Effector memory CD4-positive, alpha-beta T cell (primary cell): ENCODE measurements around the gene LBP.
"Not testable (repeated sequence)": the region's sequence is repeated elsewhere in the genome, so short reads cannot be mapped to it uniquely, and the experiment has no call there.

Source experiments
- DNase-seq, 3 donors: peaks; one replicate each; pipeline ENCODE4 v3.0.0-alpha.2; 2020
- H3K27ac ChIP-seq: 2 replicates; pipeline ENCODE4 v1.7.0; 2013; ENCODE audit warnings: mild to moderate bottlenecking, low read length, moderate library complexity; ENCODE audit not compliant: insufficient read depth, poor library complexity, severe bottlenecking
- H3K27me3 ChIP-seq: replicated peaks from 2 replicates; pipeline ENCODE4 v1.7.0; 2013; ENCODE audit warnings: mild to moderate bottlenecking, low read length; ENCODE audit not compliant: insufficient read depth, control insufficient read depth, poor library complexity, severe bottlenecking
- H3K36me3 ChIP-seq: 2 replicates; pipeline ENCODE4 v1.7.0; 2013; ENCODE audit warnings: mild to moderate bottlenecking, low read length, moderate library complexity; ENCODE audit not compliant: control insufficient read depth, insufficient read depth
- H3K4me1 ChIP-seq: 2 replicates; pipeline ENCODE4 v1.7.0; 2013; ENCODE audit warnings: low read length, mild to moderate bottlenecking; ENCODE audit not compliant: control insufficient read depth, insufficient read depth, poor library complexity, severe bottlenecking
- H3K4me3 ChIP-seq: 2 replicates; pipeline ENCODE4 v1.7.0; 2013; ENCODE audit warnings: low read length, low read depth, mild to moderate bottlenecking; ENCODE audit not compliant: insufficient read depth, poor library complexity, severe bottlenecking
- H3K9me3 ChIP-seq: 2 replicates; pipeline ENCODE4 v1.7.0; 2013; ENCODE audit warnings: mild to moderate bottlenecking, low read length, moderate library complexity; ENCODE audit not compliant: control insufficient read depth

The LBP gene

GRCh38 chr20:38306379-38306778 lies 39.9 kb upstream of the LBP start:
- no peak overlapping the region for H3K4me3 ChIP-seq
- no peak overlapping the region for H3K27ac ChIP-seq
- H3K9me3 ChIP-seq = no peaks in the 10 kb centered on the region
- H3K36me3 ChIP-seq = no peaks in the 10 kb centered on the region
- no peak for DNase-seq
- H3K4me1 ChIP-seq = peaks cover 5% of the 10 kb centered on the region
- peaks cover 5% of the 10 kb centered on the region for H3K27me3 ChIP-seq

GRCh38 chr20:38307371-38308046 lies 38.8 kb upstream of the LBP start:
- H3K4me1 ChIP-seq = peaks cover 5% of the 10 kb centered on the region
- H3K27me3 ChIP-seq = peaks cover 5% of the 10 kb centered on the region
- no peaks in the 10 kb centered on the region for H3K36me3 ChIP-seq
- no peak overlapping the region for H3K27ac ChIP-seq
- H3K4me3 ChIP-seq = no peak overlapping the region
- no peaks in the 10 kb centered on the region for H3K9me3 ChIP-seq
- DNase-seq = no peak

GRCh38 chr20:38308047-38308438 lies 38.2 kb upstream of the LBP start:
- Histone ChIP-seq H3K36me3 (no peaks in the 10 kb centered on the region), H3K27me3 (peaks cover under 1% of the 10 kb centered on the region), H3K27ac (no peak overlapping the region), H3K4me3 (no peak overlapping the region), H3K9me3 (no peaks in the 10 kb centered on the region), H3K4me1 (peaks cover 5% of the 10 kb centered on the region)
- no peak for DNase-seq

GRCh38 chr20:38308447-38308846 lies 37.8 kb upstream of the LBP start:
- no peak overlapping the region for H3K27ac ChIP-seq
- no peaks in the 10 kb centered on the region for H3K36me3 ChIP-seq
- no peaks in the 10 kb centered on the region for H3K27me3 ChIP-seq
- peaks cover 5% of the 10 kb centered on the region for H3K4me1 ChIP-seq
- no peak for DNase-seq
- no peaks in the 10 kb centered on the region for H3K9me3 ChIP-seq
- H3K4me3 ChIP-seq = no peak overlapping the region

GRCh38 chr20:38311091-38311490 lies 35.2 kb upstream of the LBP start:
- H3K4me1 ChIP-seq = no peaks in the 10 kb centered on the region
- no peak overlapping the region for H3K4me3 ChIP-seq
- DNase-seq = no peak
- no peaks in the 10 kb centered on the region for H3K36me3 ChIP-seq
- no peak overlapping the region for H3K27ac ChIP-seq
- H3K27me3 ChIP-seq = no peaks in the 10 kb centered on the region
- no peaks in the 10 kb centered on the region for H3K9me3 ChIP-seq

- H3K4me3 ChIP-seq = no peak overlapping the region
- no peak for DNase-seq
- H3K27me3 ChIP-seq = no peaks in the 10 kb centered on the region
- no peaks in the 10 kb centered on the region for H3K9me3 ChIP-seq
- H3K27ac ChIP-seq = no peak overlapping the region
- no peaks in the 10 kb centered on the region for H3K36me3 ChIP-seq
- no peaks in the 10 kb centered on the region for H3K4me1 ChIP-seq
These were observed 34.8 kb upstream of the LBP start for GRCh38 chr20:38311491-38311890.

- Histone ChIP-seq H3K27me3 (no peaks in the 10 kb centered on the region), H3K4me3 (no peak overlapping the region), H3K27ac (no peak overlapping the region), H3K4me1 (no peaks in the 10 kb centered on the region), H3K36me3 (no peaks in the 10 kb centered on the region), H3K9me3 (no peaks in the 10 kb centered on the region)
- DNase-seq = no peak
These were observed 32.6 kb upstream of the LBP start for GRCh38 chr20:38313676-38314075.

GRCh38 chr20:38314350-38314749 lies 31.9 kb upstream of the LBP start:
- H3K27ac ChIP-seq, H3K4me1 ChIP-seq, DNase-seq, H3K36me3 ChIP-seq, H3K27me3 ChIP-seq, H3K4me3 ChIP-seq, H3K9me3 ChIP-seq: not testable (repeated sequence)

- no peaks in the 10 kb centered on the region for H3K4me1 ChIP-seq
- H3K36me3 ChIP-seq = no peaks in the 10 kb centered on the region
- H3K27me3 ChIP-seq = no peaks in the 10 kb centered on the region
- no peak overlapping the region for H3K27ac ChIP-seq
- no peaks in the 10 kb centered on the region for H3K9me3 ChIP-seq
- DNase-seq = no peak
- no peak overlapping the region for H3K4me3 ChIP-seq
These were observed 30.9 kb upstream of the LBP start for GRCh38 chr20:38315290-38315966.

- H3K9me3 ChIP-seq = no peaks in the 10 kb centered on the region
- no peak overlapping the region for H3K4me3 ChIP-seq
- no peak for DNase-seq
- H3K4me1 ChIP-seq = no peaks in the 10 kb centered on the region
- no peaks in the 10 kb centered on the region for H3K36me3 ChIP-seq
- no peaks in the 10 kb centered on the region for H3K27me3 ChIP-seq
- H3K27ac ChIP-seq = no peak overlapping the region
These were observed 29.9 kb upstream of the LBP start for GRCh38 chr20:38316341-38316740.
